ENCODE results near the gene SGSM1.

GRCh38 chr22:24824250-24824649 lies 18.2 kb downstream of the SGSM1 start:
- TF ChIP-seq CTCF (IDR thresholded peaks at IDR 0.05; ENCODE audit: low read depth, low read length, poor library complexity, severe bottlenecking) = no peak
- TF ChIP-seq EZH2phosphoT487 (IDR thresholded peaks at IDR 0.05; ENCODE audit: borderline replicate concordance, low read length) = no peak

Data from DOHH2 (cell line).